HepG2 (cell line): ENCODE measurements around the gene VAPA. TPM values are rescaled to one million over a fixed set of nuclear protein-coding genes. Genes with fewer than 3 reads are reported as not detected.

Experiments
- ATAC-seq: fragments of 200-7000 bp; cut with Tn5 transposase; 3 replicates; pipeline ENCODE4 v1.9.1; 2020; ENCODE audit warnings: mild to moderate bottlenecking, moderate library complexity
- BruUV-seq: library from RNA; stranded (reverse); fragments of 400-500 nt; replicated peaks from 2 replicates; lab custom pipeline; 2021; lab: Mats Ljungman, UMichigan
- CTCF ChIA-PET: fragments of 300-600 bp; formaldehyde crosslinking; extraction: SDS; loops from one replicate; lab custom pipeline; 2021; ENCODE audit warnings: low total read pairs, inconsistent platforms, low intra/inter-chr PET ratio; lab: Yijun Ruan, JAX
- POLR2A ChIA-PET: fragments of 350-600 bp; sonication (Branson Sonifier 250); formaldehyde crosslinking; loops from one replicate; lab custom pipeline; 2020; ENCODE audit warnings: antibody characterized with exemption, inconsistent platforms; lab: Yijun Ruan, JAX
- DNase-seq: peaks from one replicate; pipeline ENCODE4 v3.0.0-alpha.2; 2015; ENCODE audit warnings: low spot score
- FAIRE-seq: peaks from 3 replicates; lab custom pipeline; 2011; peaks lifted over from hg19 to GRCh38; lab: Jason Lieb, UNC
- H2AFZ ChIP-seq: one replicate; pipeline ENCODE4 v1.6.1; 2011; ENCODE audit warnings: low read length, inconsistent platforms
- H3K27ac ChIP-seq: fragments of 300-600 bp; 3 replicates; pipeline ENCODE4 v1.8.0; 2011; ENCODE audit warnings: mixed run types, mild to moderate bottlenecking, mixed read lengths, low read length, inconsistent platforms; ENCODE audit not compliant: insufficient read depth; ENCODE audit errors: extremely low read length
- H3K27me3 ChIP-seq, 2 experiments: fragments of 200-600 bp in 1 of 2; 2 replicates in 1 of 2; 3 replicates in 1 of 2; pipeline versions ENCODE4 v1.6.0 to v1.8.0; 2011; ENCODE audit warnings: low read length in 2 of 2, mild to moderate bottlenecking in 2 of 2, moderate library complexity in 2 of 2, inconsistent platforms in 1 of 2; ENCODE audit not compliant: insufficient read depth in 2 of 2, control insufficient read depth in 1 of 2
- H3K36me3 ChIP-seq, 2 experiments: fragments of 200-600 bp in 1 of 2; replicated peaks in 1 of 2; 2 replicates in 1 of 2; 3 replicates in 1 of 2; pipeline versions ENCODE4 v1.5.1 to v1.8.0; 2011; ENCODE audit warnings: low read length in 2 of 2, inconsistent platforms in 1 of 2; ENCODE audit not compliant: insufficient read depth in 2 of 2, control insufficient read depth in 1 of 2
- H3K4me1 ChIP-seq: 2 replicates; pipeline ENCODE4 v1.5.1; 2012; ENCODE audit warnings: low read length, inconsistent platforms; ENCODE audit not compliant: insufficient read depth
- H3K4me2 ChIP-seq: 2 replicates; pipeline ENCODE4 v1.6.0; 2011; ENCODE audit warnings: low read depth, low read length, inconsistent platforms
- H3K4me3 ChIP-seq, 3 experiments: fragments of 200-600 bp in 1 of 3; sonication (generic), shearing (Covaris generic) in 1 of 3; replicated peaks in 1 of 3; 2 replicates each; pipeline ENCODE4 v1.5.1; 2011 to 2016; ENCODE audit warnings: low read length in 3 of 3, inconsistent platforms in 2 of 3, low read depth in 2 of 3, mild to moderate bottlenecking in 2 of 3, control low read depth in 1 of 3, mixed read lengths in 1 of 3; ENCODE audit not compliant: insufficient read depth in 1 of 3
- H3K79me2 ChIP-seq: one replicate; pipeline ENCODE4 v1.6.1; 2011; ENCODE audit warnings: low read length, inconsistent platforms; ENCODE audit not compliant: insufficient read depth
- H3K9ac ChIP-seq: 2 replicates; pipeline ENCODE4 v1.6.0; 2011; ENCODE audit warnings: mild to moderate bottlenecking, low read depth, low read length, inconsistent platforms; ENCODE audit not compliant: insufficient read depth
- H3K9me3 ChIP-seq: 2 replicates; pipeline ENCODE4 v1.5.1; 2012; ENCODE audit warnings: mild to moderate bottlenecking, low read length
- H4K20me1 ChIP-seq: 2 replicates; pipeline ENCODE4 v1.6.0; 2011; ENCODE audit warnings: inconsistent platforms, mild to moderate bottlenecking, low read length, moderate library complexity; ENCODE audit not compliant: insufficient read depth
- CAMTA2 ChIP-seq: sonication (generic); formaldehyde crosslinking; IDR thresholded peaks from 2 replicates; pipeline ENCODE4 v1.4.0; 2020; ENCODE audit warnings: mild to moderate bottlenecking, missing genetic modification reagents, borderline replicate concordance
- ETS1 ChIP-seq: sonication (generic); formaldehyde crosslinking; IDR thresholded peaks from 2 replicates; pipeline ENCODE4 v1.4.0; 2020; ENCODE audit warnings: missing genetic modification reagents
- PATZ1 ChIP-seq: sonication (generic); formaldehyde crosslinking; IDR thresholded peaks from 2 replicates; pipeline ENCODE4 v1.4.0; 2020; ENCODE audit warnings: missing genetic modification reagents
- POLR2AphosphoS5 ChIP-seq: IDR thresholded peaks from 2 replicates; pipeline ENCODE4 v1.6.1; 2012; ENCODE audit warnings: low read depth, low read length
- ZNF275 ChIP-seq: sonication (generic); formaldehyde crosslinking; IDR thresholded peaks from 2 replicates; pipeline ENCODE4 v1.8.0; 2022; ENCODE audit warnings: missing genetic modification reagents, mild to moderate bottlenecking, inconsistent platforms, borderline replicate concordance
- ZNF407 ChIP-seq: sonication (generic); formaldehyde crosslinking; IDR thresholded peaks from one replicate; pipeline ENCODE4 v1.5.1; 2020; ENCODE audit warnings: mild to moderate bottlenecking, missing genetic modification reagents; ENCODE audit errors: not compliant biosample characterization
- WGBS: methylation state at CpG from one replicate; pipeline ENCODE4 v1.1.6; 2017; ENCODE audit warnings: low lambda C conversion rate; 5-methylcytosine and 5-hydroxymethylcytosine counted together
- in situ Hi-C: cut with HindIII; loops from 2 replicates; pipeline ENCODE4 v1.10.0; 2017; ENCODE audit warnings: low pct_unique_long_range_greater_than_20kb; ENCODE audit not compliant: extremely low pct_ligation_motif_present
- intact Hi-C: fragments of 100-400 bp; cut with micrococcal nuclease; formaldehyde crosslinking; loops from one replicate; pipeline ENCODE4 v1.10.0; 2022; ENCODE audit not compliant: unreplicated experiment
- polyA plus RNA-seq, 8 experiments: library from polyadenylated mRNA; depleted of rRNA in 3 of 8; stranded (reverse) in 7 of 8; unstranded in 1 of 8; fragments of >200 nt; fragmentation: Illumina TruSeq in 4 of 8; extraction: Trizol in 4 of 8; gene quantifications; 2 replicates each; pipeline versions ENCODE4 v1.2.1 to v1.2.3, GENCODE V29; 2011 to 2016; ENCODE audit warnings: low read depth in 4 of 8, missing spikeins in 1 of 8, mixed read lengths in 1 of 8; ENCODE audit not compliant: insufficient read depth in 1 of 8
- total RNA-seq, 5 experiments: library from RNA; depleted of rRNA; stranded (reverse); fragments of >200 nt; fragmentation: Illumina TruSeq; extraction: Trizol; gene quantifications; 2 replicates each; pipeline ENCODE4 v1.2.3, GENCODE V29; 2016; ENCODE audit warnings: low read depth in 1 of 5

VAPA gene
- total and polyA plus RNA-seq, 2 of the 13 experiments (the other 11 are each of a cell fraction or from before 2014, with no cell fraction given): 167 to 294 TPM

- TF ChIP-seq ETS1 (CRISPR knock-in tag) (no peak), POLR2AphosphoS5 (no peak), PATZ1 (no peak), CAMTA2 (no peak), ZNF275 (no peak)
- TF ChIP-seq, all 625 proteins: peak for 0
Observed at GRCh38 chr18:9992973-9993520, 79.2 kb downstream of the VAPA start (continued).

GRCh38 chr18:9993521-9994025 is 79.8 kb downstream of the VAPA start:
- Histone ChIP-seq H4K20me1 (no peaks in the 10 kb centered on the region), H3K4me2 (no peak overlapping the region), H3K9ac (no peak overlapping the region), H3K4me3 (no peak overlapping the region), H3K27me3 (peaks cover 0 to 26% of the 10 kb centered on the region in 2 experiments; a peak in 4 of 5 replicates), H2AFZ (no peak overlapping the region), H3K27ac (no peak overlapping the region), H3K36me3 (no peaks in the 10 kb centered on the region), H3K9me3 (peaks cover 12% of the 10 kb centered on the region), H3K79me2 (no peaks in the 10 kb centered on the region), H3K4me1 (peaks cover 19% of the 10 kb centered on the region)
- in situ Hi-C loops (no loop called here), intact Hi-C loops (no loop called here)
- DNase-seq (no peak), FAIRE-seq (no peak), ATAC-seq (no peak)
- BruUV-seq: no TSS peak
- POLR2A ChIA-PET: no interaction called here
- CTCF ChIA-PET: no interaction called here
- WGBS: 52% methylated on average over 12 of the region's 14 CpGs
- TF ChIP-seq ZNF407 (CRISPR knock-in tag): no peak
